Measurements from ENCODE around the gene SLC25A44. TPM values are rescaled to one million over a fixed set of nuclear protein-coding genes. Genes with fewer than 3 reads are reported as not detected.
A peak's percentile ranks its signal among the peaks of the same experiment; 100 is the strongest.

SLC25A44 gene
- total RNA-seq, 1 experiment from 2014 or later: 29.3 TPM

DNA sequence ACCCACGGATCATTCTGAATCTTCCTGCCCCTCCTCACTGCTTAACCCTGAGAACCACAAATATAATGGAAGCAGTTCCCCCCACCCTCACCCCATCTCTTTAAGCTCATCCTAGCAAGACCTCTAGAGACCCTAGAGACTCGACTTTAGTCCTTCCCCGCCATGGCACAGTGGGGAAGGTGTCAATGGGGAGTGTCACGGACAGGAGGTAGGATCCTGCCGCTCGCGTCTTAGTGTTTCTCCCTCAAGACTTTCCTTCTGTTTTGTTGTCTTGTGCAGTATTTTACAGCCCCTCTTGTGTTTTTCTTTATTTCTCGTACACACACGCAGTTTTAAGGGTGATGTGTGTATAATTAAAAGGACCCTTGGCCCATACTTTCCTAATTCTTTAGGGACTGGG, 18.2 kb downstream of the SLC25A44 start:
- Mint-ChIP-seq H3K27ac (ENCODE audit: unreplicated experiment) (peak overlapping the region; percentile 98), H3K36me3 (ENCODE audit: insufficient read depth, unreplicated experiment) (peaks cover 51% of the 10 kb centered on the region)

DNA sequence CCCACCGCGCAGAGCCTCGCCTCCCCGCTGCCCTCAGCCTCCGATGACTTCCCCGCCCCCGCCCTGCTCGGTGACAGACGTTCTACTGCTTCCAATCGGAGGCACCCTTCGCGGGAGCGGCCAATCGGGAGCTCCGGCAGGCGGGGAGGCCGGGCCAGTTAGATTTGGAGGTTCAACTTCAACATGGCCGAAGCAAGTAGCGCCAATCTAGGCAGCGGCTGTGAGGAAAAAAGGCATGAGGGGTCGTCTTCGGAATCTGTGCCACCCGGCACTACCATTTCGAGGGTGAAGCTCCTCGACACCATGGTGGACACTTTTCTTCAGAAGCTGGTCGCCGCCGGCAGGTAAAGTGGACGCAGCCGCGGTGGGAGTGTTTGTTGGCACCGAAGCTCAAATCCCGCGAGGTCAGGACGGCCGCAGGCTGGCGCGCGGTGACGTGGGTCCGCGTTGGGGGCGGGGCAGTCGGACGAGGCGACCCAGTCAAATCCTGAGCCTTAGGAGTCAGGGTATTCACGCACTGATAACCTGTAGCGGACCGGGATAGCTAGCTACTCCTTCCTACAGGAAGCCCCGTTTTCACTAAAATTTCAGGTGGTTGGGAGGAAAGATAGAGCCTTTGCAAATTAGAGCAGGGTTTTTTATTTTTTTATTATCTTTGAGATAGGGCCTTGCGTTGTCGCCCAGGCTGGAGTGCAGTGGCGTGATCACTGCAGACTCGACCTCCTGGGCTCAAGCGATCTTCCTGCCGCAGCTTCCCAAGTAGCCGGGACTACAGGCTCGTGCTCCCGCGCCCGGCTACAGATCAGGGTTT, 19.1 kb downstream of the SLC25A44 start, which contains the start of gene PMF1:
Gene PMF1, plus strand, starts transcription at position 175 of the 811 bp plus-strand sequence. Its CDS starts 9 bp downstream, at position 184.
- H3K9me3 Mint-ChIP-seq (ENCODE audit: unreplicated experiment): no peaks in the 10 kb centered on the region
- peak within 1 kb of the TSS; percentile 96 for H3K4me3 Mint-ChIP-seq (ENCODE audit: unreplicated experiment)
- peak within 1 kb of the TSS; percentile 90 for H3K4me3 ChIP-seq (ENCODE audit: low read depth, low read length)
- peaks cover 1% of the 10 kb centered on the region for H3K36me3 ChIP-seq (ENCODE audit: control insufficient read depth, insufficient read depth, low read length)
- intact Hi-C loops (cut with micrococcal nuclease; ENCODE audit: unreplicated experiment): loop anchor here (2.0 to 5.0 kb wide), 3 partner anchors 20 to 66 kb away; no protein-coding TSS in a partner anchor
- POLR2A ChIA-PET: interaction anchor here (0.6 to 2.4 kb wide), 25 partner anchors 12 to 905 kb away, joined by 3 to 26 read pairs (median 3); partner anchors contain the start of genes FDPS, LAMTOR2, SLC25A44 and SMG5
- H3K36me3 Mint-ChIP-seq (ENCODE audit: insufficient read depth, unreplicated experiment): peaks cover 42% of the 10 kb centered on the region
- TF ChIP-seq, protein P1, sequence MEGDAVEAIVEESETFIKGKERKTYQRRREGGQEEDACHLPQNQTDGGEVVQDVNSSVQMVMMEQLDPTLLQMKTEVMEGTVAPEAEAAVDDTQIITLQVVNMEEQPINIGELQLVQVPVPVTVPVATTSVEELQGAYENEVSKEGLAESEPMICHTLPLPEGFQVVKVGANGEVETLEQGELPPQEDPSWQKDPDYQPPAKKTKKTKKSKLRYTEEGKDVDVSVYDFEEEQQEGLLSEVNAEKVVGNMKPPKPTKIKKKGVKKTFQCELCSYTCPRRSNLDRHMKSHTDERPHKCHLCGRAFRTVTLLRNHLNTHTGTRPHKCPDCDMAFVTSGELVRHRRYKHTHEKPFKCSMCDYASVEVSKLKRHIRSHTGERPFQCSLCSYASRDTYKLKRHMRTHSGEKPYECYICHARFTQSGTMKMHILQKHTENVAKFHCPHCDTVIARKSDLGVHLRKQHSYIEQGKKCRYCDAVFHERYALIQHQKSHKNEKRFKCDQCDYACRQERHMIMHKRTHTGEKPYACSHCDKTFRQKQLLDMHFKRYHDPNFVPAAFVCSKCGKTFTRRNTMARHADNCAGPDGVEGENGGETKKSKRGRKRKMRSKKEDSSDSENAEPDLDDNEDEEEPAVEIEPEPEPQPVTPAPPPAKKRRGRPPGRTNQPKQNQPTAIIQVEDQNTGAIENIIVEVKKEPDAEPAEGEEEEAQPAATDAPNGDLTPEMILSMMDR (IDR thresholded peaks at IDR 0.05; ENCODE audit: insufficient read depth in 1 of 2, low read depth in 1 of 2, low read length in 1 of 2, severe bottlenecking in 1 of 2, unreplicated experiment in 1 of 2): no peak
- H3K4me1 ChIP-seq: peaks cover 12% of the 10 kb centered on the region
- H3K27me3 Mint-ChIP-seq (ENCODE audit: insufficient read depth, unreplicated experiment): no peaks in the 10 kb centered on the region
- peaks cover 23% of the 10 kb centered on the region for H3K4me1 Mint-ChIP-seq (ENCODE audit: low read depth, unreplicated experiment)
- DNase-seq: peak; percentile 97
- CTCF ChIA-PET: interaction anchor here (0.6 to 2.5 kb wide), 12 partner anchors 12 to 235 kb away, joined by 3 to 37 read pairs (median 4); partner anchors contain the start of genes ARHGEF2 and SLC25A44
- no peaks in the 10 kb centered on the region for H3K27me3 ChIP-seq (replicated peaks; ENCODE audit: control insufficient read depth, insufficient read depth, low read length)
- no peaks in the 10 kb centered on the region for H3K9me3 ChIP-seq
- TSS peak; percentile 75 for BruUV-seq (replicated peaks)
- H3K27ac Mint-ChIP-seq (ENCODE audit: unreplicated experiment): peak within 1 kb of the TSS; percentile 98

More for the DNA sequence above, 18.2 kb downstream of the SLC25A44 start:
- intact Hi-C loops (cut with micrococcal nuclease; ENCODE audit: unreplicated experiment): loop anchor here (2.0 to 5.0 kb wide), 3 partner anchors 19 to 65 kb away; no protein-coding TSS in a partner anchor
- H3K27me3 Mint-ChIP-seq (ENCODE audit: insufficient read depth, unreplicated experiment): no peaks in the 10 kb centered on the region
- no peaks in the 10 kb centered on the region for H3K9me3 Mint-ChIP-seq (ENCODE audit: unreplicated experiment)
- peak overlapping the region; percentile 96 for H3K4me3 Mint-ChIP-seq (ENCODE audit: unreplicated experiment)
- ChIA-PET POLR2A (interaction anchor here (0.7 to 2.4 kb wide), 9 partner anchors 12 to 125 kb away, joined by 3 to 26 read pairs (median 5); partner anchors contain the start of genes SLC25A44, SMG5 and TMEM79), CTCF (interaction anchor here (1.0 to 2.5 kb wide), 4 partner anchors 13 to 70 kb away, joined by 3 to 37 read pairs (median 12); no protein-coding TSS in a partner anchor)
- BruUV-seq (replicated peaks): no TSS peak
- peaks cover 23% of the 10 kb centered on the region for H3K4me1 Mint-ChIP-seq (ENCODE audit: low read depth, unreplicated experiment)
- Histone ChIP-seq H3K9me3 (no peaks in the 10 kb centered on the region), H3K4me1 (peaks cover 12% of the 10 kb centered on the region), H3K27me3 (replicated peaks; ENCODE audit: control insufficient read depth, insufficient read depth, low read length) (no peaks in the 10 kb centered on the region), H3K4me3 (ENCODE audit: low read depth, low read length) (no peak overlapping the region; the same call in 1 of the 2 replicates), H3K36me3 (ENCODE audit: control insufficient read depth, insufficient read depth, low read length) (peaks cover 1% of the 10 kb centered on the region)
- TF ChIP-seq, protein P1 (IDR thresholded peaks at IDR 0.05; ENCODE audit: insufficient read depth in 1 of 2, low read depth in 1 of 2, low read length in 1 of 2, severe bottlenecking in 1 of 2, unreplicated experiment in 1 of 2): no peak
- no peak for DNase-seq

DNA sequence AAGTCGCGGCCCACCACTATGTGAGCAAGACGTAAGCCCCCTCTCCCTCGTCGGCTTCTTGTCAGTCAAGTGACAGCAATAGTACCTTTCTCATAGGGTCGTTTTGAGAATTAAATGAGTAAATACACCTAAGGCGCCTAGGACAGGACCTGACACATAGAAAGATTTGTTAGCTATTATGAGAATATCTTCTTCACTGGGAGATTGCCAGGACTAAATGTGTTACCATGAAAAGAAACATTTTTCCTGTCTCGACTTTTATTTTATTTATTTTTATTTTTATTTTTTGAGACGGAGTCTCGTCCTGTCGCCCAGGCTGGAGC, 19.7 kb downstream of the SLC25A44 start:
- H3K36me3 Mint-ChIP-seq (ENCODE audit: insufficient read depth, unreplicated experiment): peaks cover 36% of the 10 kb centered on the region
- Histone ChIP-seq H3K27me3 (replicated peaks; ENCODE audit: control insufficient read depth, insufficient read depth, low read length) (no peaks in the 10 kb centered on the region), H3K4me1 (peaks cover 12% of the 10 kb centered on the region), H3K4me3 (ENCODE audit: low read depth, low read length) (peak overlapping the region; percentile 90), H3K9me3 (no peaks in the 10 kb centered on the region), H3K36me3 (ENCODE audit: control insufficient read depth, insufficient read depth, low read length) (peaks cover 1% of the 10 kb centered on the region)
- H3K27me3 Mint-ChIP-seq (ENCODE audit: insufficient read depth, unreplicated experiment): no peaks in the 10 kb centered on the region
- H3K9me3 Mint-ChIP-seq (ENCODE audit: unreplicated experiment): no peaks in the 10 kb centered on the region
- ChIA-PET POLR2A (interaction anchor here (0.6 to 2.4 kb wide), 12 partner anchors 12 to 905 kb away, joined by 3 to 26 read pairs (median 4); partner anchors contain the start of genes FDPS, SLC25A44, SMG5 and TMEM79), CTCF (interaction anchor here (0.7 to 2.5 kb wide), 8 partner anchors 11 to 85 kb away, joined by 3 to 37 read pairs (median 6); partner anchors contain the start of gene SLC25A44)
- DNase-seq: no peak
- H3K4me1 Mint-ChIP-seq (ENCODE audit: low read depth, unreplicated experiment): peaks cover 22% of the 10 kb centered on the region
- peak overlapping the region; percentile 98 for H3K27ac Mint-ChIP-seq (ENCODE audit: unreplicated experiment)
- intact Hi-C loops (cut with micrococcal nuclease; ENCODE audit: unreplicated experiment): loop anchor here (2.0 to 5.0 kb wide), 3 partner anchors 21 to 66 kb away; no protein-coding TSS in a partner anchor
- TF ChIP-seq, protein P1 (IDR thresholded peaks at IDR 0.05; ENCODE audit: insufficient read depth in 1 of 2, low read depth in 1 of 2, low read length in 1 of 2, severe bottlenecking in 1 of 2, unreplicated experiment in 1 of 2): no peak
- BruUV-seq (replicated peaks): no TSS peak
- peak overlapping the region; percentile 96 for H3K4me3 Mint-ChIP-seq (ENCODE audit: unreplicated experiment)
